H1 (cell line): Measurements from ENCODE around the gene HEATR9. TPM values are rescaled to one million over a fixed set of nuclear protein-coding genes. Genes with fewer than 3 reads are reported as not detected.
"Not testable (repeated sequence)": the region's sequence is repeated elsewhere in the genome, so short reads cannot be mapped to it uniquely, and the experiment has no call there.

ENCODE experiments used
- CTCF ChIA-PET: fragments of 300-600 bp; sonication (Branson Sonifier 250); formaldehyde crosslinking; loops from one replicate; lab custom pipeline; 2021; ENCODE audit not compliant: partially characterized antibody; lab: Charles Lee
- POLR2A ChIA-PET: fragments of 300-600 bp; sonication (Branson Sonifier 250); formaldehyde crosslinking; loops from one replicate; lab custom pipeline; 2021; ENCODE audit warnings: inconsistent platforms; ENCODE audit not compliant: partially characterized antibody; lab: Charles Lee
- DNase-seq, 2 experiments: peaks; one replicate each; pipeline versions ENCODE4 v3.0.0 to v3.0.0-alpha.2; 2010 to 2022; ENCODE audit warnings: low spot score in 2 of 2, low read depth in 1 of 2, mixed read lengths in 1 of 2
- FAIRE-seq: peaks from 2 replicates; lab custom pipeline; 2011; peaks lifted over from hg19 to GRCh38; lab: Jason Lieb, UNC
- H2AFZ ChIP-seq: 2 replicates; pipeline ENCODE4 v1.8.1; 2012; ENCODE audit warnings: low read length, inconsistent platforms
- H2AK5ac ChIP-seq: 2 replicates; pipeline ENCODE4 v1.6.1; 2013; ENCODE audit warnings: low read depth, low read length
- H2BK120ac ChIP-seq: replicated peaks from 2 replicates; pipeline ENCODE3; 2013; ENCODE audit warnings: low read depth, low read length, inconsistent platforms
- H2BK12ac ChIP-seq: 2 replicates; pipeline ENCODE4 v1.6.1; 2013; ENCODE audit warnings: low read depth, low read length
- H2BK15ac ChIP-seq: 2 replicates; pipeline ENCODE4 v1.6.1; 2013; ENCODE audit warnings: low read length
- H2BK20ac ChIP-seq: 2 replicates; pipeline ENCODE4 v1.6.1; 2013; ENCODE audit warnings: low read length
- H2BK5ac ChIP-seq: 2 replicates; pipeline ENCODE4 v1.6.1; 2013; ENCODE audit warnings: low read depth, low read length
- H3K14ac ChIP-seq: 2 replicates; pipeline ENCODE4 v1.6.1; 2013; ENCODE audit warnings: inconsistent platforms; ENCODE audit not compliant: insufficient read length
- H3K18ac ChIP-seq: 2 replicates; pipeline ENCODE4 v1.6.1; 2013; ENCODE audit warnings: low read length; ENCODE audit errors: extremely low read depth
- H3K23ac ChIP-seq: 2 replicates; pipeline ENCODE4 v1.6.1; 2013; ENCODE audit warnings: inconsistent platforms; ENCODE audit not compliant: insufficient read length
- H3K23me2 ChIP-seq: 2 replicates; pipeline ENCODE4 v1.6.1; 2013; ENCODE audit warnings: low read depth, low read length
- H3K27ac ChIP-seq: 2 replicates; pipeline ENCODE4 v1.6.1; 2011; ENCODE audit warnings: low read depth, low read length, inconsistent platforms
- H3K27me3 ChIP-seq, 4 experiments: replicated peaks in 1 of 4; 1 replicate in 1 of 4; 2 replicates in 3 of 4; pipeline versions ENCODE4 v1.6.1 to v1.8.1; 2011 to 2013; ENCODE audit warnings: low read length in 3 of 4, mild to moderate bottlenecking in 3 of 4, inconsistent platforms in 2 of 4, mixed read lengths in 2 of 4, moderate library complexity in 1 of 4; ENCODE audit not compliant: control insufficient read depth in 3 of 4, insufficient read depth in 3 of 4; ENCODE audit errors: extremely low read depth in 1 of 4
- H3K36me3 ChIP-seq, 4 experiments: 2 replicates each; pipeline versions ENCODE4 v1.6.1 to v1.8.1; 2011 to 2013; ENCODE audit warnings: mild to moderate bottlenecking in 4 of 4, low read length in 3 of 4, moderate library complexity in 2 of 4, control low read depth in 1 of 4, inconsistent platforms in 1 of 4; ENCODE audit not compliant: insufficient read depth in 4 of 4, control insufficient read depth in 2 of 4
- H3K4ac ChIP-seq: replicated peaks from 2 replicates; pipeline ENCODE3; 2013; ENCODE audit warnings: low read length, low read depth, mixed read lengths, inconsistent platforms; ENCODE audit not compliant: insufficient read length
- H3K4me1 ChIP-seq, 4 experiments: replicated peaks in 1 of 4; 1 replicate in 1 of 4; 2 replicates in 3 of 4; pipeline versions ENCODE4 v1.6.1 to v1.8.1; 2011 to 2013; ENCODE audit warnings: low read length in 3 of 4, inconsistent platforms in 2 of 4, mixed read lengths in 1 of 4; ENCODE audit not compliant: insufficient read depth in 4 of 4, control insufficient read depth in 3 of 4
- H3K4me2 ChIP-seq, 2 experiments: 2 replicates each; pipeline versions ENCODE4 v1.6.1 to v1.8.1; 2011 to 2013; ENCODE audit warnings: low read depth in 2 of 2, low read length in 2 of 2, control low read depth in 1 of 2, inconsistent platforms in 1 of 2, mild to moderate bottlenecking in 1 of 2; ENCODE audit not compliant: insufficient read depth in 1 of 2
- H3K4me3 ChIP-seq, 4 experiments: fragments of 200-600, 300-600 bp in 1 of 4; sonication (generic), shearing (Covaris generic), sonication (Bioruptor Twin) in 1 of 4; 2 replicates each; pipeline versions ENCODE4 v1.5.1 to v1.8.1; 2011 to 2016; ENCODE audit warnings: low read length in 4 of 4, low read depth in 3 of 4, control low read depth in 2 of 4, inconsistent platforms in 2 of 4, mild to moderate bottlenecking in 2 of 4, mixed read lengths in 1 of 4, moderate library complexity in 1 of 4; ENCODE audit not compliant: insufficient read depth in 2 of 4; ENCODE audit errors: extremely low read depth in 1 of 4
- H3K56ac ChIP-seq: replicated peaks from 2 replicates; pipeline ENCODE3; 2013; ENCODE audit warnings: low read depth, mild to moderate bottlenecking, mixed read lengths, low read length, inconsistent platforms; ENCODE audit not compliant: insufficient read length
- H3K79me1 ChIP-seq: 2 replicates; pipeline ENCODE4 v1.6.1; 2013; ENCODE audit warnings: low read depth, low read length, control low read depth
- H3K79me2 ChIP-seq, 2 experiments: 2 replicates each; pipeline versions ENCODE4 v1.6.1 to v1.8.1; 2012 to 2013; ENCODE audit warnings: low read length in 2 of 2, mild to moderate bottlenecking in 2 of 2, inconsistent platforms in 1 of 2; ENCODE audit not compliant: insufficient read depth in 2 of 2, control insufficient read depth in 1 of 2
- H3K9ac ChIP-seq, 4 experiments: replicated peaks in 1 of 4; 1 replicate in 1 of 4; 2 replicates in 3 of 4; pipeline versions ENCODE4 v1.6.1 to v1.8.1; 2011 to 2013; ENCODE audit warnings: low read depth in 3 of 4, low read length in 3 of 4, control low read depth in 2 of 4, mild to moderate bottlenecking in 2 of 4, moderate library complexity in 2 of 4, inconsistent platforms in 1 of 4; ENCODE audit errors: extremely low read depth in 1 of 4
- H3K9me3 ChIP-seq, 2 experiments: 2 replicates each; pipeline versions ENCODE4 v1.6.1 to v1.8.1; 2012 to 2013; ENCODE audit warnings: mild to moderate bottlenecking in 2 of 2, moderate library complexity in 2 of 2, control low read depth in 1 of 2, inconsistent platforms in 1 of 2, low read depth in 1 of 2, low read length in 1 of 2, mixed read lengths in 1 of 2; ENCODE audit not compliant: insufficient read depth in 2 of 2
- H4K20me1 ChIP-seq, 2 experiments: replicated peaks in 1 of 2; 2 replicates each; pipeline versions ENCODE3 to v1.8.1; 2011 to 2013; ENCODE audit warnings: inconsistent platforms in 2 of 2, low read length in 2 of 2, mild to moderate bottlenecking in 1 of 2; ENCODE audit not compliant: insufficient read depth in 2 of 2, control insufficient read depth in 1 of 2
- H4K5ac ChIP-seq: 2 replicates; pipeline ENCODE4 v1.6.1; 2013; ENCODE audit warnings: low read length, low read depth, mixed read lengths, inconsistent platforms; ENCODE audit not compliant: insufficient read length
- H4K8ac ChIP-seq: 2 replicates; pipeline ENCODE4 v1.8.0; 2013; ENCODE audit warnings: mild to moderate bottlenecking, moderate library complexity, low read length, inconsistent platforms; ENCODE audit not compliant: insufficient read depth; ENCODE audit errors: extremely low read depth
- H4K91ac ChIP-seq: replicated peaks from 2 replicates; pipeline ENCODE3; 2013; ENCODE audit warnings: low read length, mixed read lengths, inconsistent platforms; ENCODE audit not compliant: insufficient read length
- ATF2 ChIP-seq: IDR thresholded peaks from 2 replicates; pipeline ENCODE4 v1.6.1; 2012; ENCODE audit warnings: low read length, inconsistent platforms
- BACH1 ChIP-seq: IDR thresholded peaks from 2 replicates; pipeline ENCODE4 v1.6.1; 2012; ENCODE audit warnings: low read length, improper control_type of control experiment
- KDM4A ChIP-seq: IDR thresholded peaks from one replicate; pipeline ENCODE4 v1.7.1; 2012; ENCODE audit warnings: low read depth, mild to moderate bottlenecking, moderate library complexity, low read length, inconsistent platforms; ENCODE audit not compliant: severe bottlenecking
- SP4 ChIP-seq: IDR thresholded peaks from 2 replicates; pipeline ENCODE4 v1.6.1; 2012; ENCODE audit warnings: low read length, inconsistent platforms
- WGBS, 2 experiments: shearing (Covaris generic) in 1 of 2; methylation state at CpG; one replicate each; pipeline versions ENCODE4 v1.1.6 to v1.1.7; 2013 to 2015; ENCODE audit warnings: low lambda C conversion rate in 2 of 2, mixed read lengths in 2 of 2, inconsistent platforms in 1 of 2, low coverage in 1 of 2, missing lambda C conversion rate in 1 of 2; ENCODE audit not compliant: insufficient replicate concordance in 2 of 2, insufficient coverage in 1 of 2, insufficient read length in 1 of 2; ENCODE audit errors: extremely low coverage in 1 of 2, missing lambda C conversion rate in 1 of 2; 5-methylcytosine and 5-hydroxymethylcytosine counted together
- polyA plus RNA-seq, 7 experiments: library from polyadenylated mRNA; depleted of rRNA in 3 of 7; stranded (reverse) in 5 of 7; unstranded in 2 of 7; fragments of >200 nt in 5 of 7; fragments of 200-250 nt in 2 of 7; gene quantifications; 1 replicate in 5 of 7; 2 replicates in 1 of 7; 4 replicates in 1 of 7; pipeline versions ENCODE4 v1.2.1 to v1.2.3, GENCODE V29; 2011 to 2013; ENCODE audit warnings: missing spikeins in 2 of 7, mixed read lengths in 2 of 7
- total RNA-seq: library from RNA; stranded (reverse); fragmentation: NEBNext Ultra II Directional; extraction: Animal tissue kit (Norgen Biotek cat#: 25700); gene quantifications from 2 replicates; pipeline ENCODE4 v1.2.1, GENCODE V29; 2021

HEATR9 gene
- total and polyA plus RNA-seq, 2 of the 8 experiments (the other 6 are each of a cell fraction or from before 2014, with no cell fraction given): not detected

DNA sequence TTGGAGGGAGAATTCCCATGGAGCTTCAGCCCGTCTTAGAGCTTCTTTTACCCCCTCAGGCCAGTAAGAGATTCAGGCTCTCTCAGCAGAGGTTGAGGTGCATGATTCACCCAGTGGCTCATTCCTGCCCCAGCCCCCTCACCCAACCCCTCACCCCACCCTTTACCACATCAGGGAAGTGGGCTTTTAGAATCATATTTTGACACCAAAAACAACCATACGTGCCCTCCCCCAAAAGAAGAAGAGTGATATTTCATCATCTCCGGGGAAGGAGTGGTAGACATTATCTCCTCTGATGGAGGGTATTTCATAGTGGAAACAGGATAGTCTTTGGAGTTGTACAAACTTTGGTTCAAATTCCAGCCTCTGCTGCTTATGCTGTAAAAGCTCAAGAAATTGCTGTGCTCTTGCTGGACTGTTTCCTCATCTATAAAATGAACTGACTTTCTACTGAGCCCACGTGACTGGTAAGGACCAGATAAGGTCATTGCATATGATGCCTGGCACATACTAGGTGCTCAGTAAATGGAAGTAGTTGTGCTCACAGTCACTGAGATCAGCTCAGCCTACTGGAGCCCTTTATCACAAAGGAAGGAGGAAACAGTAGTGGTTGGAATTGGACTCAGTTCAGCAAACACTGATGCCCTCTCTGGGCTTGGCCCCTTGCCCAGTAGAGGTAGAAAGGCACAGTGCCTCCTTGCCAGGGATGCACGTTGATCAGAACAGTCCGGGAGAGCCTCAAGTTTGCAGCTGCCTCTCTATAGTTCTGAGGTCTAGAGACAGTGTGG lies 29.8 kb upstream of the HEATR9 start (continued):
- TF ChIP-seq ATF2 (no peak), BACH1 (no peak), KDM4A (no peak), SP4 (no peak)
- TF ChIP-seq, all 59 proteins: peak for 0

GRCh38 chr17:35897772-35898171 lies 29.1 kb upstream of the HEATR9 start:
- H4K91ac ChIP-seq, H3K27me3 ChIP-seq, H3K4me2 ChIP-seq, H4K5ac ChIP-seq, H3K36me3 ChIP-seq, H2BK20ac ChIP-seq, DNase-seq, FAIRE-seq, H2AK5ac ChIP-seq, H2BK120ac ChIP-seq, H3K9me3 ChIP-seq, H3K14ac ChIP-seq, POLR2A ChIA-PET, H3K4me3 ChIP-seq, H2BK5ac ChIP-seq, H3K79me2 ChIP-seq, H2AFZ ChIP-seq, H4K20me1 ChIP-seq, H3K23me2 ChIP-seq, H3K23ac ChIP-seq, H2BK15ac ChIP-seq, H3K79me1 ChIP-seq, H3K4ac ChIP-seq, H4K8ac ChIP-seq, CTCF ChIA-PET, H3K4me1 ChIP-seq, H3K9ac ChIP-seq, H3K56ac ChIP-seq, H2BK12ac ChIP-seq, H3K27ac ChIP-seq, H3K18ac ChIP-seq: not testable (repeated sequence)
- 91% methylated on average over 7 of the region's 7 CpGs; no CpG with 5 or more reads in 1 of the 2 experiments for WGBS, 2 experiments
